Glutamatergic neuron (in vitro differentiated cells): Measurements from ENCODE around the gene ATG2A. TPM values are rescaled to one million over a fixed set of nuclear protein-coding genes. Genes with fewer than 3 reads are reported as not detected.

Experiments used
- DNase-seq: peaks from one replicate; pipeline ENCODE4 v3.0.0; 2022
- H3K27ac Mint-ChIP-seq: one replicate; pipeline ENCODE4 v1.8.0; 2020; ENCODE audit warnings: mild to moderate bottlenecking, mixed read lengths, inconsistent platforms; ENCODE audit not compliant: unreplicated experiment
- H3K27me3 Mint-ChIP-seq: one replicate; pipeline ENCODE4 v1.8.0; 2020; ENCODE audit warnings: mild to moderate bottlenecking, moderate library complexity, mixed read lengths, inconsistent platforms; ENCODE audit not compliant: unreplicated experiment
- H3K36me3 Mint-ChIP-seq: one replicate; pipeline ENCODE4 v1.8.0; 2020; ENCODE audit warnings: mild to moderate bottlenecking, mixed read lengths, inconsistent platforms; ENCODE audit not compliant: unreplicated experiment
- H3K4me1 Mint-ChIP-seq: one replicate; pipeline ENCODE4 v1.8.0; 2020; ENCODE audit warnings: mild to moderate bottlenecking, low read depth, mixed read lengths, inconsistent platforms; ENCODE audit not compliant: unreplicated experiment
- H3K4me3 Mint-ChIP-seq: one replicate; pipeline ENCODE4 v1.8.0; 2020; ENCODE audit warnings: mild to moderate bottlenecking, mixed read lengths, inconsistent platforms; ENCODE audit not compliant: unreplicated experiment
- H3K9me3 Mint-ChIP-seq: one replicate; pipeline ENCODE4 v1.8.0; 2020; ENCODE audit warnings: mild to moderate bottlenecking, moderate library complexity, mixed read lengths, inconsistent platforms; ENCODE audit not compliant: unreplicated experiment
- total RNA-seq: library from RNA; stranded (reverse); fragmentation: NEBNext Ultra II Directional; extraction: Animal tissue kit (Norgen Biotek cat#: 25700); gene quantifications from one replicate; pipeline ENCODE4 v1.2.1, GENCODE V29; 2021; ENCODE audit not compliant: unreplicated experiment
- TF ChIP-seq, protein P1 (sequence below): fragments of 200-600 bp; sonication (generic); IDR thresholded peaks from one replicate; pipeline ENCODE4 v1.5.0; 2021; ENCODE audit not compliant: partially characterized antibody, unreplicated experiment

ATG2A gene
- total RNA-seq, 1 donor from 2014 or later: 25.9 TPM

GRCh38 chr11:64924910-64925284 is 7.9 kb upstream of the ATG2A start:
- no peak for DNase-seq
- H3K27me3 Mint-ChIP-seq: peaks cover 4% of the 10 kb centered on the region
- TF ChIP-seq, protein P1, sequence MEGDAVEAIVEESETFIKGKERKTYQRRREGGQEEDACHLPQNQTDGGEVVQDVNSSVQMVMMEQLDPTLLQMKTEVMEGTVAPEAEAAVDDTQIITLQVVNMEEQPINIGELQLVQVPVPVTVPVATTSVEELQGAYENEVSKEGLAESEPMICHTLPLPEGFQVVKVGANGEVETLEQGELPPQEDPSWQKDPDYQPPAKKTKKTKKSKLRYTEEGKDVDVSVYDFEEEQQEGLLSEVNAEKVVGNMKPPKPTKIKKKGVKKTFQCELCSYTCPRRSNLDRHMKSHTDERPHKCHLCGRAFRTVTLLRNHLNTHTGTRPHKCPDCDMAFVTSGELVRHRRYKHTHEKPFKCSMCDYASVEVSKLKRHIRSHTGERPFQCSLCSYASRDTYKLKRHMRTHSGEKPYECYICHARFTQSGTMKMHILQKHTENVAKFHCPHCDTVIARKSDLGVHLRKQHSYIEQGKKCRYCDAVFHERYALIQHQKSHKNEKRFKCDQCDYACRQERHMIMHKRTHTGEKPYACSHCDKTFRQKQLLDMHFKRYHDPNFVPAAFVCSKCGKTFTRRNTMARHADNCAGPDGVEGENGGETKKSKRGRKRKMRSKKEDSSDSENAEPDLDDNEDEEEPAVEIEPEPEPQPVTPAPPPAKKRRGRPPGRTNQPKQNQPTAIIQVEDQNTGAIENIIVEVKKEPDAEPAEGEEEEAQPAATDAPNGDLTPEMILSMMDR: peak; percentile 1
- peaks cover 10% of the 10 kb centered on the region for H3K4me1 Mint-ChIP-seq
- peak overlapping the region; percentile 92 for H3K4me3 Mint-ChIP-seq
- H3K27ac Mint-ChIP-seq: peak overlapping the region; percentile 96
- H3K36me3 Mint-ChIP-seq: no peaks in the 10 kb centered on the region
- peaks cover 3% of the 10 kb centered on the region for H3K9me3 Mint-ChIP-seq

DNA sequence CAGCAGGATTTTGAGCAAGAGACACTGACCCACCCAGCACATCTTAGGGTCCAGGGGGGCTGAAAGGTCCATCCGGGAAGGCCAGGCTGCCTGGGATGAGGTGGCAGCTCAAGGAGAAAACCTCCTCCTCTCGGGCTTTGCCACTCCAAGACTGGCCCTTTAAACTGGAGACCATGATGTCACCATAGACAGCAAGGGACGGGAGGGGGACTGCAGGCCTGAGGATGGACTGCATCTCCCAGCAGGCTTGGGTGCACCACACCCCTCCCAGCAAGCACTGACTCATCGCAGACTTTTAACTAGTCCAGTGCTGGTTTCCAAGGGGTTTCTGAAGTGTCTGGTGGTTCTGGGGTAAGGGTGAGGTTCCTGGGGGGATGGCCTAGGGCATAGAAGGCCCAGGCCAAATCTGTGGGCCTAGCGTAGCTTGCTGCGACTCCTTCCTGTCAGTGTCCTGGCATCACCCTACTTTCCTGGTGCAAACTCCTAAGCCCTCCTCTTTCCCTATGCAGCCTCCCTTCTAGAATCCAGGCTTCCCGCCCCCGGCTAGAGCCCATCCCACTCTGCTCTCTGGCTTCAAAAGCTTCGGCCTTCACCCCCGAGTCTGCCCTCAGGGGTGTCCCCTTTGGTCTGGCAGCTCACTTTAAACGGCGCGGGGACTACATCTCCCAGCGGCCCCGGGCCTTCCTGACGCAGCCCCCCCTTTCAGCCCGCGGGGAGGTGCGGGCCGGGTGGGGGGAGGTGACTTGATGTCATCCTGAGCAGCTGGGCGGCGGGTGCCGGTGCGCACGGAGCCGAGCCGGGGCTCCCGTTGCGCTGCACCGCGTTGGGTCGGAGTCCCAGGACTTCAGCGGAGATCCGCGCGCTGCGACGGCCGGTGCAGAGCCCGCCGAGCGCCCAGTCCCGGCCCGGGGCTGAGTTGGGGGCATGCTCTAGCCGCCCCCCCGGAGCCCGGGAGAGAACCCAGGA is 7.2 kb upstream of the ATG2A start, which contains the start of gene PPP2R5B:
PPP2R5B (plus strand) TSS at position 746 of the 966 bp plus-strand sequence. CDS start 1,046 bp downstream, outside the sequence.
- DNase-seq: peak; percentile 93
- TF ChIP-seq, protein P1: peak; percentile 12
- peak within 1 kb of the TSS; percentile 99 for H3K4me3 Mint-ChIP-seq
- peaks cover 2% of the 10 kb centered on the region for H3K9me3 Mint-ChIP-seq
- peaks cover 15% of the 10 kb centered on the region for H3K4me1 Mint-ChIP-seq
- H3K27ac Mint-ChIP-seq: peak within 1 kb of the TSS; percentile 100
- peaks cover 6% of the 10 kb centered on the region for H3K27me3 Mint-ChIP-seq
- H3K36me3 Mint-ChIP-seq: no peaks in the 10 kb centered on the region

- Mint-ChIP-seq H3K4me1 (peaks cover 15% of the 10 kb centered on the region), H3K4me3 (no peak overlapping the region), H3K36me3 (no peaks in the 10 kb centered on the region), H3K27ac (peak overlapping the region; percentile 100), H3K27me3 (peaks cover 6% of the 10 kb centered on the region), H3K9me3 (peaks cover 2% of the 10 kb centered on the region)
- no peak for DNase-seq
- TF ChIP-seq, protein P1: no peak
These were observed 6.2 kb upstream of the ATG2A start for GRCh38 chr11:64923151-64923661.

DNA sequence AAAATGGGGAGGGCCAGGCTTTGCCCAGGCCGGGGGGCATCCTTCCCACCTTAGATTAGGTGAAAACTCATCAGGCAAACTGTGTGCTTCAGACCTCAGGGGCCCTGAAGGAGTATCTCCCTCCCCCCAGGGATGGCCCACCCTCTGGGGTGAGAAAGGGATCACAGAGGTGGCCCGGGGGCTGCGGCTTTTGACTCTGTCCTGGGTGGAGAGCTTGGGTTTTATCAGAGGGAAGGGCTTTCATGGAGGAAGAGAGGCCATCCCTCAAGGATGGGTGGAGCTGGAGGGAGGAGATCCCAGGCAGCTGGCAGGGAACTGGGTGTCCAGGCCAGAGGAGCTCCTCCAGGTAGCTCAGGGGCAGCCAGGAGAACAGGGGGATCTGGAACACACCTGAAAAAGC is 4.4 kb upstream of the ATG2A start:
- Mint-ChIP-seq H3K36me3 (no peaks in the 10 kb centered on the region), H3K4me1 (peaks cover 18% of the 10 kb centered on the region), H3K9me3 (peaks cover 8% of the 10 kb centered on the region), H3K27me3 (peaks cover 6% of the 10 kb centered on the region), H3K27ac (peak overlapping the region; percentile 70), H3K4me3 (no peak overlapping the region)
- TF ChIP-seq, protein P1: no peak
- DNase-seq: no peak

DNA sequence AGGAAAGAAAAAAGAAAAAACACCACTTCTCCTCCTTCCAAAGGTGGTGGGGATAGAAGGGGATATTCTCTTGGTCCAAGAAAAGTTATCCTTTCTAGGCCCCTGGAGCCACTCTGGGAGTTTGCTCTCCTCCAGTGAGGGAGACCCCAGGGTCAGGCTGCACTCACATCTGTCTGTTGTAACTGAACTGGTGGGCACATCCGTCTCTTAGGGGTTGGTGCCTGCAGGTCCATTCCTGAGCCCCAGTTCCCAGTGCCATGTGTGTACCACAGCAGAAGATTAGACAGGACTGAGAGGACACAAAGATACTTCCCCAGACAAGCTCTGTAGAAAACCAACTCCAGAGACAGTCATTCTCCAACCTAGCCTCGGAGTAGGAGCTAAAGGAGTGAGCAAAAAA is 3.1 kb upstream of the ATG2A start:
- H3K27ac Mint-ChIP-seq: peak overlapping the region; percentile 82
- H3K27me3 Mint-ChIP-seq: peaks cover 7% of the 10 kb centered on the region
- peaks cover 19% of the 10 kb centered on the region for H3K4me1 Mint-ChIP-seq
- DNase-seq: no peak
- H3K9me3 Mint-ChIP-seq: peaks cover 8% of the 10 kb centered on the region
- no peaks in the 10 kb centered on the region for H3K36me3 Mint-ChIP-seq
- peak overlapping the region; percentile 75 for H3K4me3 Mint-ChIP-seq
- TF ChIP-seq, protein P1: no peak
